ENCODE data around the gene NMT2.
"Not testable (repeated sequence)": the region's sequence is repeated elsewhere in the genome, so short reads cannot be mapped to it uniquely, and the experiment has no call there.

The NMT2 gene

GRCh38 chr10:15209827-15210509, 41.5 kb upstream of the NMT2 start:
- no peak overlapping the region for H3K4me3 ChIP-seq (ENCODE audit: low read depth, low read length)
- DNase-seq (ENCODE audit: low read depth, low spot score), result no peak
- TF ChIP-seq CTCF (IDR thresholded peaks at IDR 0.05; ENCODE audit: insufficient read depth, low read length, missing control alignments), result peak; percentile 82
- ChIA-PET CTCF (interaction anchor here (0.7 to 3.7 kb wide), 13 partner anchors 8 to 184 kb away, joined by 3 to 25 read pairs (median 4); partner anchors contain the start of gene FAM171A1), POLR2A (no interaction called here)

- CTCF ChIA-PET, result interaction anchor here (2.0 kb wide), 1 partner anchor 162 kb away, joined by 8 read pairs; no protein-coding TSS in a partner anchor
- DNase-seq (ENCODE audit: low read depth, low spot score), result no peak
- H3K4me3 ChIP-seq (ENCODE audit: low read depth, low read length), result no peak overlapping the region
- no peak for TF ChIP-seq CTCF (IDR thresholded peaks at IDR 0.05; ENCODE audit: insufficient read depth, low read length, missing control alignments)
- POLR2A ChIA-PET, result no interaction called here
Observed at GRCh38 chr10:15208221-15208620, 39.7 kb upstream of the NMT2 start.

GRCh38 chr10:15207410-15207809, 38.9 kb upstream of the NMT2 start:
- H3K4me3 ChIP-seq (ENCODE audit: low read depth, low read length); CTCF ChIA-PET; DNase-seq (ENCODE audit: low read depth, low spot score); POLR2A ChIA-PET: not testable (repeated sequence)

GRCh38 chr10:15202639-15203038, 34.1 kb upstream of the NMT2 start:
- no peak for TF ChIP-seq CTCF (IDR thresholded peaks at IDR 0.05; ENCODE audit: insufficient read depth, low read length, missing control alignments)
- CTCF ChIA-PET, result interaction anchor here (3.6 kb wide), 1 partner anchor 8 kb away, joined by 25 read pairs; no protein-coding TSS in a partner anchor
- no peak for DNase-seq (ENCODE audit: low read depth, low spot score)
- H3K4me3 ChIP-seq (ENCODE audit: low read depth, low read length), result no peak overlapping the region
- POLR2A ChIA-PET, result no interaction called here

- ChIA-PET CTCF (interaction anchor here (1.4 to 3.6 kb wide), 3 partner anchors 9 to 169 kb away, joined by 3 to 25 read pairs (median 6); partner anchors contain the start of gene FAM171A1), POLR2A (interaction anchor here (1.2 kb wide), 1 partner anchor 9 kb away, joined by 6 read pairs; no protein-coding TSS in a partner anchor)
- DNase-seq (ENCODE audit: low read depth, low spot score); H3K4me3 ChIP-seq (ENCODE audit: low read depth, low read length): not testable (repeated sequence)
Observed at GRCh38 chr10:15202301-15202621, 33.8 kb upstream of the NMT2 start.

- CTCF ChIA-PET, result interaction anchor here (0.7 to 3.6 kb wide), 5 partner anchors 9 to 216 kb away, joined by 3 to 25 read pairs (median 3); partner anchors contain the start of gene FAM171A1
- TF ChIP-seq CTCF (IDR thresholded peaks at IDR 0.05; ENCODE audit: insufficient read depth, low read length, missing control alignments), result no peak
Observed at GRCh38 chr10:15201589-15202300, 33.3 kb upstream of the NMT2 start.

GRCh38 chr10:15200626-15201025, 32.1 kb upstream of the NMT2 start:
- ChIA-PET CTCF (interaction anchor here (1.9 to 3.6 kb wide), 2 partner anchors 10 to 171 kb away, joined by 6 to 25 read pairs; partner anchors contain the start of gene FAM171A1), POLR2A (no interaction called here)
- no peak for TF ChIP-seq CTCF (IDR thresholded peaks at IDR 0.05; ENCODE audit: insufficient read depth, low read length, missing control alignments)
- peak; percentile 33 for DNase-seq (ENCODE audit: low read depth, low spot score)
- no peak overlapping the region for H3K4me3 ChIP-seq (ENCODE audit: low read depth, low read length)

More at GRCh38 chr10:15201589-15202300, 33.3 kb upstream of the NMT2 start:
- no peak for DNase-seq (ENCODE audit: low read depth, low spot score)
- no peak overlapping the region; the same call in 1 of the 2 replicates for H3K4me3 ChIP-seq (ENCODE audit: low read depth, low read length)
- POLR2A ChIA-PET, result interaction anchor here (1.2 kb wide), 1 partner anchor 10 kb away, joined by 6 read pairs; no protein-coding TSS in a partner anchor

Data from AG04449 (cell line).